Stimulated activated CD8-positive, alpha-beta memory T cell treated with anti-CD3 and anti-CD28 coated beads, Interleukin-15, amount 100 ng/mL, for 4 hours (primary cell): Measurements from ENCODE around the gene TFEB.

Experiments
- DNase-seq, 2 donors: peaks; one replicate each; pipeline ENCODE4 v3.0.0-alpha.2; 2020; ENCODE audit warnings: low read depth in 2 of 2

Gene TFEB

DNA sequence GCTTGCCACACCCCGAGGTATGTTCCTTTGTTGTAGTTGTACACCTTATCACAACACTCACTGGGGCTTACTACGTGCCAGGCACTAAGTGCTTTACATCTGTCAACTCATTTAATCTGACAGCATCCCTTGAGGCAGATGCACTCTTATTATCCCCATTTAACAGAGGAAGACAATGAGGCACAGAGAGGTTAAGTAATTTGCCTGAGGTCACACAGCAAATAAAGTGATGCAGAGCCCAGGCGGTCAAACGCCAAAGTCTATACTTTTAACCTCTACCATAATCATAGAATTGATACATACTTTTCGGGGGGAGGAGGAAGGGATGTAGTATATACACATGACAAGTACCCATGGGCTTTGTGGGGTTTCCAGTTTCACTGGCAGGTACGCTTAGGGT lies 59.4 kb downstream of the TFEB start:
- DNase-seq, result no peak

DNA sequence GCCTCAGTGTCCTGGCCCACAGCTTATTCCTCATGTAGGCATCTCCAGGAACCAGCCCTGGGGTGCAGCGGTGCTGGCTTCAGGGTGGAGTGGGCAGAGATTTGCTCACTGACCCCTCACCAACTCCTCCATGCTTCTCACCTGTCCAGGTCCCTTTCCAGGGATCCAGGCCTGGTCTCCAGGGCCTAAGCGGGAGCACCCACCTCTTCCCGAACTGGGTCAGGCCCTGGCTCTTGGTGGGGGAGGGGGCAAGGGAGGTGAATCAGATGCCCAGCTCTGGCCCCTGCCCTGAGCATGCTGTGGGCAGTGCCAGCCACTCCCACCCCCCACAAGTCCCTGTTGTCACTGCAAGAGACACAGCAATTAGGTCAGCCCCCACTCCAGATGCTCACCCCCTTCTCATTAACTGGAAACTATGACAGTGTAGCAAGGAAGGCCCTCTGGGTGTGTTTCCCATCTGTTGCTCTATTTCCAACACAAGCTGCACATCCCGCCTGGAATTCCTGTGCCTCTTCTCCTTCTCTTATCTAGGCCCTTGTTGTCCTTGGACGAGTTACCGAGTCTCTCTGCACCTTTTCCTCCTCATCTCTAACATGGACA lies 60.1 kb downstream of the TFEB start:
- no peak for DNase-seq

DNA sequence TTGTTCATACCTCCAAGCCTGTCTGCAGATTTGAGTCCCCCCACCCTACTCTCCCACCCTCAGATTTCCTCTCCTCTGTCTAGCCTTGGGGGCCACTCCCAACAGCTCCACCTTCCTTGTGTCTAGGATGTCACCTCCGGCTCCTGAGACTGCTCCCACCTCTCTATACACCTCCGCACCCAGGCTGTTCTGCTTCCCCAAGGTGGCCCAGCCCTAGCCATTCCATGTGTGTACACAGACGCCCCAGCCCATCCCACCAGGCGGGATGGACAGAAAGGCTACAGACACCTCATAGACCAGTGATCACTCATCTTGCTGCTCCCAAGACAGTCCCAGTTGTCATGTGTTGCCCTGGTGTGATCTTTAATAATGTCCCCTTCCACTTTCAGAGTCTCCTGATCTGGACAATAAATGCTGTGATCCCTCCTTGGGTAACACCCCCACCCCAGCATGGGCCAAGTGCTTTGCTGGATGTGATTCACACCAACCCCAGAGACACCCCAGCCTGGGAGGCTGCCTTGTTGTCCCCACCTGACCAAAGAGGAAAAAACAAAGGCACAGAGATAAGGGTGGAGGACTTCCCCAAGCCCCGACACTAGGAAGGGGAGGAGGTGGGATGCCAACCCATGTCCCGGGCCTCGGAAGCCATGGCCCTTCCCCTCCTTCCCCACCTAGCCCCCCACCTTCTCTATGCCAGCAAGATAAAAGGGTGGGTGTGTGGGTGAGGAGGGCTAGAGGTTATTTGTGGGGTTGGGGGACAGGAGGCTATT lies 61.0 kb downstream of the TFEB start:
- DNase-seq, result no peak

DNA sequence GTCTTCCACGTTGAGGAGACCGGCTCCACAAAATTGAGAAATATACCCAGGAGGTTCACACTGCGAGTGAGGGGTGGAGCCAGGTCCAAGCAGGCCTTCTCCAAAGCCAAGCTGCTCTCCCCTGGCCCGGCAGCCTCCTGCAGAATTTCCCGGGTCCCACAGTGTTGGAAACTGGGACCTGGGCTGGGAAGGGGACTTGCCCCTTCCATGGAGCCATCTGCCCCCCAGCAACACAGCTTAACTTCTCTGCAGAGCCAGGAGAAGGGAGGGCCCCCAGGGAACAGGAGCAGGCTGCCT lies 61.8 kb downstream of the TFEB start:
- no peak for DNase-seq

DNA sequence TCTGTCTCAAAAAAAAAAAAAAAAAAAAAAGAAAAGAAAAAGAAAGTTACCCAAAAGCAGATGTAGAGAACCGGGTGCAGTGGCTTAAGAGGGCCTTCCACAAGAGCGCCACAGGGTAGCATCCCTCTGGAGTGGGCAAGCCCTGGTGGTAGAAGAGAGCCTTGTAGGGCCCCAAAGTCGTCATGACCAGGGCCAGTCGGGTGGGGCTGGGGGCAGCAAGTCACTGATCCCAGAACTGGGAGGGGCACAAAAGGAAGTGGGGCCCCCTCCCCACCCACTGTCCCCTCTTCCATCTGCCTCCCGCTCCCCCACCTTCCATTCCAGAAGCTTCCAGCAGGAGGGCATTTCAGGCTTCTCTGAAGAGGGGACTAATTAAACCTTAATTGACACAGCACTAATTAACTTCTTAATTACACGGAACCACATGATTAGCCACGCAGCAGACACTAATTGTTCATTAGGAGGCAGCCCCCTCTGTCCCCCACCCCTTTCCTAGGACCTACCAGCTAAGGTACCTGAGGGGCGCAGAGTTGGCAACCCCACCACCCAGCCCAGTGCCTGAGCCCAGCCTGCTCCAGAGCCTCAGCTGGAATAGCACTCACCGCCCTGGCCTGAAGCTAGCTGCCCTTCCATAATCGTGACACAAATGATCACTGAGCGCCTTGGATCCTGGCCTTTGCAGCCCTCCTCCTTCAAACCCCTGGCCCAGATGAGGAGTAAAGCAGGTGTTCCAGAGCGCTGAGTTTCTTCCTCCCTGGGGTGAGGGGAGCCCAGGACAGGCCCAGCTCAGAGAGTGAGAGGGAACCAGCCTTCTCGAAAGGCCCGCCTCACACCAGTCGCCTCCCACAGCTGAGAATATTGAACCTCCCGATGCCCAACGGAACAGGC lies 62.3 kb downstream of the TFEB start:
- no peak for DNase-seq

DNA sequence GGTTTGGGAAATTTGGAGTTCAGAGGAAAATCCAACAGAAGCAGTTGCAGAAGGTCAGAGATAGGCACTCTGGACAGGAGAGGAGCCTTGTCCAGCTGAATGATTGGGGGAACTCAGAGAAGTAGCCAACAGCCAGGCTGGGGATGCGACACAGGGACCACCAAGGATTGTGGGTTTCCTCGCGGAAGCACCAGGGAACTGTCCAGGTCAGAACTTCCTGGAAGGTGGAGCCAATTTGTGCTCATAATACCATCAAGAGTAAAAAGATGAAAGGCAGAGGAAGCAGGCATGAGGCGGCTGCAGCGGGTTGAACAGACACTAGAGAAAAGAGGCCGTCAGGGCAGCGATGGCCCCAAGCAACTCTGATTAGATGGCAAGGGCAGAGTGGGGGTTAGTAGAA lies 63.4 kb downstream of the TFEB start:
- no peak for DNase-seq

DNA sequence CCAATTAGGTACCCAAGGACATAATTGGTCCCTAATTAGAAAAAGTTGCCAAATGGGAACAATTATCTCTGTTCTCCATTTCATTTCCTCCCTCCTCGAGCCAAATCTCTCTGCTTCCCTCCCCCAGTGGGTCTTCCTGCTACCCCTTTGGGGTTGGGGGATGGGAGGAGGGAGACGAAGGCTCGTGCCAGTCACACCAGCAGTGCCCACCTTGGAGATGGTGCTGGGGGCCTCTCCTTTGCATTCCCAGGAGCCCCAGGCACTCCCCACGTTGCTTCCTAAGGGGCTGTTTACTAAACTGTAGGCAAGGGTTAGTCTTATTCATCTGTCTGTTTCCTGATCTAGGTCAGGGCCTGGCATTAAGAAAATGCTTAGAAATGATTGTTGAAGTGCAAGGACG lies 64.0 kb downstream of the TFEB start:
- DNase-seq, result no peak

DNA sequence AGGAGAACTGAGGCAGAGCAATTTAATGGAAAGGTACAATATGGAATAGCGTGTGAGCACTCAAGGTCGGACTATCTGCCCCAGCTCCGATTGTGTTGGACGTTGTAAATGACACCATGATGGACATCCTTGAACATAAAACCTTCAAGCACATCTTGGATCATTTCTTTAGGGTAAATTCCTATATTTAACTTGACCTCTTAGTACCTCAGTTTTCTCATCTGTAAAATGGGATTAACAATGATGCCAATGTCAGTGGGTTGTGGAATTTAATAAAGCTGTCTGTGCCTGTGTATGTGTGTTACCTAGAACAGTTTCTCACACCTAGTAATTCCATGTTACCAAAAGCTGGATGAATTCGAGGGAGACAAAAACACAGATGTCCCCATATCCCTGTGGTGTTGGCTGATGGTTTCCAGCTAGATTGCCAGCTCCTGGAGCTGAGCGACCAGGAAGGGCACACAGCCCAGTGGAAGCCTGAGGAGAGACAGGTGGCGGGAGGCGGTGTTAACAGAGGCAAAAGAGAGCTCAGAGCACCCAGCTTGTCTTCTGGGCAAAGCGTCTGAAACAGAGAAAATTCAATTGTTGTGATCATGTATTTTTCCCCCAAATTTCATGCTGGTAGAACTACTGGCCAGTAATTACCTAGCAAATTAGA lies 64.6 kb downstream of the TFEB start:
- no peak for DNase-seq

DNA sequence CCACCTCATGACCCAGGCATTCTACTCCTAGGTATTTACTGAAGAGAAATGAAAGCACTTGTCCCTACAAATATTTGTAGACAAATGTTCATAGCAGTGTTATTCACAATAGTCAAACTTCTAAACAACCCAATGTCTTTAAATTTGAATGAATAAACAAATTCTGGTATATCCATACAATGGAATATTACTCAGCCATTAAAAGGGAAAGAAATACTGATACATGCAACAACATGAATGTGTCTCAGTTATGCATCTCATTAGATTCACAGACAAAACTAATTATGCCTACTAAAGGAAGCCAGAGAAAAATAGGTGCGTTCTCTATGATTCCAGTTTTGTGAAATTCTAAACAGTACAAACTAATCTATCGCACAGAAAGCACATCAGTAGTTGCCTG lies 66.4 kb downstream of the TFEB start:
- DNase-seq, result no peak

DNA sequence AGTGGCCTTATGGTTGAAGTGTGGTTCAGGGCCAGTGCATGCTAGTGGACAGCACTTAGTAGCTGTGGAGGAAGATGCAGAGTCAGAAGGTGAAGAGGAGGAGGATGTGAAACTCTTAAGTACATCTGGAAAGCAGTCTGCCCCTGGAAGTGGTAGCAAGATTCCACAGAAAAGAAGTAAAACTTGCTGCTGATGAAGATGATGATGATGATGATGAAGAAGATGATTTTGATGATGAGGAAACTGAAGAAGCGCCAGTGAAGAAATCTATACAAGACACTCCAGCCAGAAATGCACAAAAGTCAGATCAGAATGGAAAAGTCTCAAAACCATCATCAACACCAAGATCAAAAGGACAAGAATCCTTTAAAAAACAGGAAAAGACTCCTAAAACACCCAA lies 68.2 kb downstream of the TFEB start:
- DNase-seq, result no peak

DNA sequence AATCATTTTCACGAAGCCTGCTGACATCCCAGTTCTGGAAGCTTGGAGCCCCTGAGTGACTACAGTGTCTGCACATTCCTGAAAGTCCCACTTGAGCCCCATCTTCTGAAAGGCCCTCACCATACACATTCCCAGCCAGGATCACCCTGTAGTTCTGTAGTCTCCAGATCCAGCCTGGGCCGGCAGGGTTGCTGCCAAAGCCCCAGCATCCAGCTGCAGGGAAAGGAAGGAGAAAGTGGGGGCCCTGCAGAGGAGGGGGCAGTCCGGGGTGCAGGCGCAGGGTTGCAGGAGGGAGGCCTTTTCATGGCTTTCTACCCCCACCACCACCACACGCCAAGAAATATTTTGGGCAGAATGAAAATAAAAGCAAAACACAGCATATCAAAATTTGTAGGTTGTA lies 71.1 kb downstream of the TFEB start:
- no peak for DNase-seq

DNA sequence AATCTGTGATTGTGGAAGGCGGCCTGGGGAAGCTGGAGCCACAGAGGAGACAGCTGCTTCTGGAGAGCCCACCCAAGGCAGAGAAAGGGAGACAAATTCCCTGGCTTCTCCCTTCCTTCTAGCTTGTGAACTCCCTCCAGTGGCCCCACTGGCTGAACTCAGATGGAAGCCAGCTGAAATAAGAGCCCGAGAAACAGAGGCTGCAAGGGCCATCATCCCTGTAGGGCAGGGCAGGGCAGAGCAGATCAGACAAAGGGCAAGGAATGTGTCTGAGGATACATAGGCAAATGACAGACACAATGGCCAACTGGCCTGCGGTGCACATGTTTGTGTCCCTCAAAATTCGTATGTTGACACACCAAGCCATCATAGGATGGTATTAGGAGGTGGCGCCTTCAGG lies 71.8 kb downstream of the TFEB start:
- no peak for DNase-seq

DNA sequence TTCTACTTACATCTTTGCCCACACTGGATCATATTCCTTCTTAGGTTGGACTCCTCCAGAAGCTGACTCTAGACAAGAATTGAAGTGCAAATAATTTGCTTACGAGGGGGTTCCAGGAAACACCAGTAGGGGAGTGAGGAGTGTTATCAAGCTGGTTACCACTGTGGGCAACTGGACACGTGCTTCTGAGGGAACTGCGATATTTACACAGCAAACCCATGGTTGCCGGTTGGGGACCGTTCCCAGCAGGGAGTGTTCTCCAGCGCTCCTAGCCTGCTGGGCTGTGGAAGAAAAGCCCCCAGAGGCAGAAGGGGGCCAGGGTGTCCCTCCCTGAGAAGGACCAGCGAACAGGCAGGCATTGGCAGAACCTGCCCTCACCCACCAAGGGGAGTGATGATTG lies 75.5 kb downstream of the TFEB start:
- DNase-seq, result no peak

DNA sequence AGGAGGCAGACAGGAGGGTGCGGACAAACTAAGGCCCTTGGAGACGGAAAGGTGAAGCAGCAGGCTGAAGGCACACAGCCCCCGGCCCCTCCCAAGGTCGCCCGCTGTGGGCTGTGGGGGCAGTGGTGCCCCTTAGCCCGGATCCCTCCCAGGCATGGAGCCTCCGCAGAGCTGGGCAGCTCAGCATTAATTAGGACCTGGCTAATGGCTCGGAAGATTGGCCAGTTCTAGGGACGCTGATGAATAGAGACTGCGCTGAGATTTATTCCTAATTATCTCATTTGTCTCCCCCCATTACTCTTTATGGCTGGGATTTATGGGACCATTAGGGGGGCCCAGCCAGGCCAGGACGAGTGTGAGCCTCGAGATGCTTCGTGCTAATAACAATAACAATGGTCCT lies 76.8 kb downstream of the TFEB start:
- DNase-seq, result no peak

DNA sequence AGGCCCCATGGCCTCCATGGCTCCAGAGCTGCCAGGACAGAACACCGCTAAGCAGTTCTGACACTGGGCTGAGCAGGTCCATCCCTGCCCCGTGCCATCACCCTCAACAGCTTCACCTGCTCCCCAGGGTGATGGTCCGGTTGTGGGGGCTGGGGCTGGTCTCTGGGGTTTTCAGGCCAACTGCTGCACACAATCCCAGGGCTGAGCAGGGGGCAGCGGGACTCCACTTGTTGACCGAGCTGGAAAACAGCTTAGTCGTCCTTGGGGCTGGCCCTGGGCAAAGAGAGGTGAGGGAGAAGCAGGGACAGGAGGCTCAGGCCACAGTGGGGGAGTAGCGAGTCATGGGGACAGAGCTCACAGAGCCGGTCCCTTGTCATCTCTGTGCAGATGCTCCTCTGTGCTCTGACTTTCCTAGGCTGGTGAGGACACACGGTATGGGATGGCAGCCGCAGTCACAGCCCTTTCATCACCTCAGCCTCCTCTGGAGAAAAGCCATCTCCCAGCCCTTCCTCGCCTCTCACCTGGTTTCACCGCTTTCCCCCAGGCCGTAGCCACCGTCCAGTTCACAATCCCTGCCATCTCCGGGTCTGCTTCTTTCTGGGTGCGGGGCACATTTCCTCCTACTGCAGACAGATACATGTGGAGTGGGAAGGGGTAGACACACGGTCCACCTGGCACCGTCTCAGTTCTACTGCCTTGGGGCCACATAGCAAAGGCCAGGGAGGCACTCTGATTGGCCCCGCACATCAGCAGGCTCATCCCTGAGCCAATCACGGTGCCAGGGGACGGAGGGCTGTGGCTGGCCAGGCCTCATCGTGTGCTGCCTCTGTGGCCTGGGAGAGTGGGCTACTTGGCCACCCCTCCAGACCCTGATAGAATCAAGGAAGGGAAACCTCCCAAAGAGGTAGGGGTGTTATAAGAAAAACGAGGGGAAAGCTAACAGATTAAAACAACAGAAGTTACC lies 78.0 kb downstream of the TFEB start:
- no peak for DNase-seq

DNA sequence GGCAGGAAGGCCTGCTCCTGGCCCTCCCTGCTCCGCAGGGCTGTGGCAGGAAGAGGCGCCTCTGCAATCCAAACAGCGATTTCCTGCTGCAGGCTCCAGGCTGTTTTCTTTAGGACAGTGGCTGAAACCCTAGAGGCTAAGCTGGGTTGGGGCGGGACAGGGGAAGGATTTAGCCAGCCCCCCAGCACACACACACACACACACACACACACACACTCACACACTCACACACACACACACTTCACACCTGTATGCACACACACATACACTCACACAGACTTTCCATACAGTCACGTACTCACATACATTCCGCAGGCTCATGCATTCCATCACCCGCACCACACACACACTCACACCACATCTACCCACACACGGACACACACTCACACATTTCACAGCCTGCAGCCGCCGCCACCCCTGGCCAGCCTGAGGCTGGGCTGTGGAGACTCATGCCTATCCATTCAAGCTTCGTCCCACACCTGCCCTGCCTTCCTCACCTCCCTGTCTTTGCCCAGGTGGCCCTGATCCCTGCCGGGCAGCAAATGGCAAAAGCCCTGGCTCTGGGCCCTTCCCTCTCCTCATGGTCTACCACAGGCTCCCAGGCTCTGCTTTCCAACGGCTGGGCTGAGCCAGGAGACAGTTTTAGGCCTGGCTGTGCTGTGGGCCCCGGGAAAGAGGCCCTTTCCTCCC lies 79.3 kb downstream of the TFEB start:
- DNase-seq, result no peak

DNA sequence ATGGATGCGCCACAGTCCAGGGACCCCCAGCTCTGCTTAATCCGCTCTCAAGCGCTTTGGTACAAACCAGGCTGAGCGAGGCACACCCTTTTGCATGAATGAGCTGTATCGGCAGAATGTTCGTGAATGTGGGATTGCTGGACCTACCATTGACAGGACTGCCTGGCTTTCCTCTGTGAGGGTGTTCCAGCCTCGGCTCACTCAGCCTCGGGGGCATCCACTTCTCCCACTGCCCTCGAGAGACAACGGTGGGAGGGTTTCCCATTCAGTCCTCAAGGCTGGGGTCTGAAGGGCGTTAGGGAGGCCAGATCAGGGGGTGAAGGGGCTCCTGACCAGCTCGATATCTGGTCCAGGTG lies 79.8 kb downstream of the TFEB start:
- DNase-seq, result no peak

DNA sequence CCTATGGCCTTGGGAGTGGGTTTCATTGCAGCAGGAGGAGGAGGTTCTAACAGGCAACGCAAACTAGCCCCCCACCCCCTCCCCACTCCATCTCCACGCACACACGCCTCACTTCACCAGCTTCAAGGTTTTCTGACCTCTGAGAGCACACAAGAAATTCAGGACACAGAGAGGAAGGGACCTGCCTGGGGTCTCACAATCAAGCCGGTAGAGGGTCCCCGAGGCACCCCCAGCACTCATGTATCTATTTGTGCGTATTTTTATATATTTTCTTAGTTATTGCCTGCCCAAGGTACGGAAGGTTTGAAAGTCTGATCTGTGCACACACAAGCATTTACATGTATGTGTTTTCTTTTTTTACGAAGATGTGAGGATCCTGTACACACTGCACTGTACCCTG lies 80.2 kb downstream of the TFEB start:
- DNase-seq, result no peak

DNA sequence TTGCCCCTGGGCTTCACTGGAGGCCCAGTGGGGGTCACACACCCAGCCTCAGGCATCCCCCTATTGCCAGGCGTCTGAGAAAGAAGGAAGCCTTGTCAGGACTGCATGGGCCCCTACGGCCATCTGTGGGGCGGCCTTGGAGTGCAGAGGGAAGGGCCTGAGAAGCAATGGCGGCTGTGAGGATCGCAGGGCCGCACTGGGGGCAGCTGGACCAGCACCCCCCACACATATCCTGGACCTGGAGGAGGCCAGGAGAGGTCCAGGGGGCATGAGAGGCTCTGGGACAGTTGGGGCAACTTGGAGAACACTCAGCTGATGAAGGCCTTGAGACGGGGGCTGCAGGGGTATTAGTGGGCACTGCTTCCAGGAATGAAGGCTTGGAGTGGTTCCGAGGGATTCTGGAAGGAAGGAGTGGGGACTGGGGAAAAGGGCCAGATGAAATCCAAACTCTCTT lies 80.7 kb downstream of the TFEB start:
- no peak for DNase-seq

DNA sequence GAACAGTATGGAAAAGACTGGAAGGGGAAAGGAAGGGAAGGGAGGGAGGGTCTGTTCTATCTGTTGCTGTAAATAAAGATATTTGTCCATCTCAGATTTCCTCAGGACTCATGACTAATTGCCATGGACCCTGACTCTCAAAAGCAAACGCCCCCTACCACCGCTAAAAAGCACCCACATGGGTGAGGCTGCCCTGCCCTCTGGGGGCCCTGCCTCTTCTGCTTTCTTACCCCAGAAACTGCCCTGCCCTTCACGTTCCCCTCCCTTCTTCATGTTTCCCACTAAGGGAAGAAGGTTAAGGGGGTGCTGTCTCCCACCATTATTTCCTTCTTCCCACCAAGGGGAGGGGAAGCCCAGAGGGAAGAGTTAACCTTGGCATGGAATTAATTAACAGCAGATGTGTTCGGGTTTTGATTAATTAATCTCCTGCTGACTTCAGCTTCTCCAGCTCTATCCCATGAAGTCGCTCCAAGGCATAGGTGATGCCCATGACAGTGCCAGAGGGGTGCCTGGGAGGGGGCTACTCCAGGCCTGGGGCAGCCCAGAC lies 81.2 kb downstream of the TFEB start:
- no peak for DNase-seq
